ENCODE results near the gene ERGIC3. TPM values are rescaled to one million over a fixed set of nuclear protein-coding genes. Genes with fewer than 3 reads are reported as not detected.

ERGIC3 gene
- total RNA-seq, 4 donors from 2014 or later = 124 to 310 (median 195) TPM

- no peaks in the 10 kb centered on the region for H3K4me1 ChIP-seq
- H3K9me3 ChIP-seq = no peaks in the 10 kb centered on the region
- H3K4me3 ChIP-seq = no peak overlapping the region
- no peak for DNase-seq
- no peak overlapping the region for H3K27ac ChIP-seq
- no peaks in the 10 kb centered on the region for H3K27me3 ChIP-seq
- H3K36me3 ChIP-seq = no peaks in the 10 kb centered on the region
- intact Hi-C loops (cut with DNase I; ENCODE audit: low total_unique reads) = no loop called here
- TF ChIP-seq POLR2A (IDR thresholded peaks at IDR 0.05) (no peak), CTCF (IDR thresholded peaks at IDR 0.05) (no peak)
Measured at GRCh38 chr20:35556871-35557270, 15.0 kb downstream of the ERGIC3 start.

- no peak for TF ChIP-seq CTCF (IDR thresholded peaks at IDR 0.05)
- no peak for TF ChIP-seq POLR2A (IDR thresholded peaks at IDR 0.05)
- H3K27me3 ChIP-seq = no peaks in the 10 kb centered on the region
- no peaks in the 10 kb centered on the region for H3K36me3 ChIP-seq
- no peak overlapping the region for H3K27ac ChIP-seq
- H3K9me3 ChIP-seq = no peaks in the 10 kb centered on the region
- no peak overlapping the region for H3K4me3 ChIP-seq
- no peak for DNase-seq
- intact Hi-C loops (cut with DNase I; ENCODE audit: low total_unique reads) = no loop called here
- no peaks in the 10 kb centered on the region for H3K4me1 ChIP-seq
Measured at GRCh38 chr20:35558451-35558850, 16.6 kb downstream of the ERGIC3 start.

- H3K4me1 ChIP-seq = no peaks in the 10 kb centered on the region
- H3K36me3 ChIP-seq = no peaks in the 10 kb centered on the region
- DNase-seq = no peak
- no peak overlapping the region for H3K4me3 ChIP-seq
- intact Hi-C loops (cut with DNase I; ENCODE audit: low total_unique reads) = no loop called here
- H3K9me3 ChIP-seq = no peaks in the 10 kb centered on the region
- no peak overlapping the region for H3K27ac ChIP-seq
- no peaks in the 10 kb centered on the region for H3K27me3 ChIP-seq
- no peak for TF ChIP-seq POLR2A (IDR thresholded peaks at IDR 0.05)
- TF ChIP-seq CTCF (IDR thresholded peaks at IDR 0.05) = no peak
Measured at GRCh38 chr20:35559042-35559693, 17.3 kb downstream of the ERGIC3 start.

GRCh38 chr20:35560105-35560511 is 18.2 kb downstream of the ERGIC3 start:
- TF ChIP-seq POLR2A (IDR thresholded peaks at IDR 0.05) (no peak), CTCF (IDR thresholded peaks at IDR 0.05) (no peak)

GRCh38 chr20:35560541-35560940 is 18.7 kb downstream of the ERGIC3 start:
- TF ChIP-seq CTCF (IDR thresholded peaks at IDR 0.05) (no peak), POLR2A (IDR thresholded peaks at IDR 0.05) (no peak)

More at GRCh38 chr20:35560105-35560511, 18.2 kb downstream of the ERGIC3 start:
- Histone ChIP-seq H3K4me1 (no peaks in the 10 kb centered on the region), H3K27me3 (no peaks in the 10 kb centered on the region), H3K36me3 (no peaks in the 10 kb centered on the region), H3K27ac (no peak overlapping the region), H3K4me3 (no peak overlapping the region), H3K9me3 (no peaks in the 10 kb centered on the region)
- DNase-seq = no peak
- intact Hi-C loops (cut with DNase I; ENCODE audit: low total_unique reads) = no loop called here

More at GRCh38 chr20:35560541-35560940, 18.7 kb downstream of the ERGIC3 start:
- Histone ChIP-seq H3K4me1 (no peaks in the 10 kb centered on the region), H3K27ac (no peak overlapping the region), H3K9me3 (no peaks in the 10 kb centered on the region), H3K27me3 (no peaks in the 10 kb centered on the region), H3K36me3 (no peaks in the 10 kb centered on the region), H3K4me3 (no peak overlapping the region)
- DNase-seq = no peak
- intact Hi-C loops (cut with DNase I; ENCODE audit: low total_unique reads) = no loop called here
